Gastrocnemius medialis (tissue), 4 donors: ENCODE measurements around the gene EIF3F. TPM values are rescaled to one million over a fixed set of nuclear protein-coding genes. Genes with fewer than 3 reads are reported as not detected.
A peak's percentile ranks its signal among the peaks of the same experiment; 100 is the strongest.

Source experiments
- ATAC-seq, 2 donors: fragments of 150-250 bp; one replicate each; pipeline ENCODE4 v1.9.1; 2016
- DNase-seq, 2 donors: peaks; one replicate each; pipeline ENCODE4 v3.0.0-alpha.2; 2019
- H3K27ac ChIP-seq, 4 donors: fragments of 200-600 bp; sonication (generic); 1 replicate in 1 of 4; 2 replicates in 3 of 4; pipeline ENCODE4 v1.5.1; 2016 to 2018; ENCODE audit warnings: mild to moderate bottlenecking in 2 of 4, moderate library complexity in 1 of 4
- H3K27me3 ChIP-seq, 3 donors: fragments of 200-600 bp; sonication (generic) in 2 of 3; 1 replicate in 1 of 3; 2 replicates in 2 of 3; pipeline versions ENCODE4 v1.5.1 to v1.6.0; 2016 to 2019; ENCODE audit warnings: mild to moderate bottlenecking in 1 of 3, moderate library complexity in 1 of 3
- H3K36me3 ChIP-seq, 2 donors: fragments of 200-600 bp; sonication (generic) in 1 of 2; one replicate each; pipeline ENCODE4 v1.5.1; 2017 to 2018
- H3K4me1 ChIP-seq, 2 donors: fragments of 200-600 bp; sonication (generic) in 1 of 2; one replicate each; pipeline ENCODE4 v1.5.1; 2016 to 2017; ENCODE audit warnings: mild to moderate bottlenecking in 2 of 2
- H3K4me3 ChIP-seq, 4 donors: fragments of 200-600 bp; sonication (generic) in 3 of 4; 1 replicate in 1 of 4; 2 replicates in 3 of 4; pipeline ENCODE4 v1.5.1; 2016 to 2019; ENCODE audit warnings: mild to moderate bottlenecking in 2 of 4
- H3K9me3 ChIP-seq, 3 donors: fragments of 200-600 bp; sonication (generic) in 2 of 3; 1 replicate in 1 of 3; 2 replicates in 2 of 3; pipeline ENCODE4 v1.5.1; 2016 to 2019
- CTCF ChIP-seq, 5 experiments: fragments of 450-650 bp in 3 of 5; fragments of 200-600 bp in 2 of 5; sonication (generic) in 2 of 5; IDR thresholded peaks in 4 of 5; conservative IDR thresholded peaks in 1 of 5; 1 replicate in 4 of 5; 2 replicates in 1 of 5; pipeline ENCODE4 v1.5.1; 2016 to 2019; ENCODE audit warnings: antibody characterized with exemption in 5 of 5, mild to moderate bottlenecking in 3 of 5, moderate library complexity in 3 of 5
- POLR2A ChIP-seq, 2 donors: fragments of 450-650 bp; IDR thresholded peaks; one replicate each; pipeline ENCODE4 v1.6.1; 2017; ENCODE audit warnings: antibody characterized with exemption in 2 of 2, mild to moderate bottlenecking in 2 of 2, moderate library complexity in 2 of 2
- in situ Hi-C, 4 donors: fragments of 200-750 bp; cut with MboI; loops; one replicate each; pipeline versions ENCODE4 v1.15.0 to v1.8.0; 2017; ENCODE audit warnings: low sequenced_read_pairs in 4 of 4
- intact Hi-C: fragments of 100-400 bp; cut with DNase I; formaldehyde crosslinking; loops from one replicate; pipeline ENCODE4 v1.15.1; 2023; ENCODE audit warnings: low total_unique reads
- total RNA-seq, 4 donors: library from RNA; depleted of rRNA; stranded (reverse); fragments of >200 nt; gene quantifications; one replicate each; pipeline versions ENCODE4 v1.1.0 to v1.2.3, GENCODE V29; 2016

The EIF3F gene
- total RNA-seq, 4 donors from 2014 or later = 187 to 303 (median 239) TPM

- ATAC-seq (no peak), DNase-seq (no peak)
- Histone ChIP-seq H3K27ac (no peak overlapping the region), H3K4me1 (no peaks in the 10 kb centered on the region), H3K36me3 (no peaks in the 10 kb centered on the region), H3K27me3 (no peaks in the 10 kb centered on the region), H3K9me3 (no peaks in the 10 kb centered on the region), H3K4me3 (no peak overlapping the region)
- intact Hi-C loops = no loop called here
- TF ChIP-seq CTCF (IDR thresholded peaks at IDR 0.05 in 4 of 5, conservative IDR thresholded peaks at IDR 0.05 in 1 of 5) (no peak), POLR2A (IDR thresholded peaks at IDR 0.05) (no peak)
- in situ Hi-C loops = loop anchor here (5.0 to 10.0 kb wide), 3 partner anchors 56 to 66 kb away; no protein-coding TSS in a partner anchor
Measured at GRCh38 chr11:8038393-8038792, 51.3 kb downstream of the EIF3F start.

- Histone ChIP-seq H3K27ac (no peak overlapping the region), H3K27me3 (no peaks in the 10 kb centered on the region), H3K4me1 (no peaks in the 10 kb centered on the region), H3K36me3 (no peaks in the 10 kb centered on the region), H3K9me3 (no peaks in the 10 kb centered on the region), H3K4me3 (no peak overlapping the region)
- TF ChIP-seq CTCF (IDR thresholded peaks at IDR 0.05 in 4 of 5, conservative IDR thresholded peaks at IDR 0.05 in 1 of 5) (no peak), POLR2A (IDR thresholded peaks at IDR 0.05) (no peak)
- in situ Hi-C loops = loop anchor here (5.0 to 10.0 kb wide), 3 partner anchors 56 to 66 kb away; no protein-coding TSS in a partner anchor
- ATAC-seq (no peak), DNase-seq (no peak)
- intact Hi-C loops = no loop called here
Measured at GRCh38 chr11:8038811-8039529, 51.8 kb downstream of the EIF3F start.

GRCh38 chr11:8039530-8040260 is 52.6 kb downstream of the EIF3F start:
- in situ Hi-C loops = loop anchor here (5.0 to 10.0 kb wide), 3 partner anchors 55 to 65 kb away; no protein-coding TSS in a partner anchor
- no peaks in the 10 kb centered on the region for H3K9me3 ChIP-seq
- H3K4me1 ChIP-seq = no peaks in the 10 kb centered on the region
- H3K27ac ChIP-seq = no peak overlapping the region
- TF ChIP-seq CTCF (IDR thresholded peaks at IDR 0.05 in 4 of 5, conservative IDR thresholded peaks at IDR 0.05 in 1 of 5) = no peak
- no peak for TF ChIP-seq POLR2A (IDR thresholded peaks at IDR 0.05)
- H3K27me3 ChIP-seq = no peaks in the 10 kb centered on the region
- intact Hi-C loops = no loop called here
- no peaks in the 10 kb centered on the region for H3K36me3 ChIP-seq
- DNase-seq (no peak), ATAC-seq (no peak)
- H3K4me3 ChIP-seq = no peak overlapping the region

- TF ChIP-seq POLR2A (IDR thresholded peaks at IDR 0.05) = no peak
- TF ChIP-seq CTCF (IDR thresholded peaks at IDR 0.05 in 4 of 5, conservative IDR thresholded peaks at IDR 0.05 in 1 of 5) = no peak
- DNase-seq (no peak), ATAC-seq (peak in 1 of 2 donors; percentile 36)
- H3K4me3 ChIP-seq = no peak overlapping the region
- in situ Hi-C loops (no loop called here), intact Hi-C loops (no loop called here)
- H3K4me1 ChIP-seq = no peaks in the 10 kb centered on the region
- H3K36me3 ChIP-seq = no peaks in the 10 kb centered on the region
- H3K9me3 ChIP-seq = no peaks in the 10 kb centered on the region
- H3K27me3 ChIP-seq = no peaks in the 10 kb centered on the region
- H3K27ac ChIP-seq = no peak overlapping the region
Measured at GRCh38 chr11:8040261-8040920, 53.3 kb downstream of the EIF3F start.
